ENCODE data around the gene ZFPM1. TPM values are rescaled to one million over a fixed set of nuclear protein-coding genes. Genes with fewer than 3 reads are reported as not detected.

The ZFPM1 gene
- total RNA-seq, 1 donor from 2014 or later: 8.4 TPM

GRCh38 chr16:88462396-88462795 lies 9.3 kb downstream of the ZFPM1 start:
- Histone ChIP-seq H3K27me3 (no peaks in the 10 kb centered on the region), H3K4me3 (no peak overlapping the region), H3K36me3 (no peaks in the 10 kb centered on the region), H3K9me3 (no peaks in the 10 kb centered on the region), H3K4me1 (peaks cover 5% of the 10 kb centered on the region), H3K27ac (no peak overlapping the region)
- intact Hi-C loops (cut with DNase I): no loop called here
- no peak for ATAC-seq
- no peak for TF ChIP-seq CTCF (IDR thresholded peaks at IDR 0.05)
- no peak for DNase-seq

GRCh38 chr16:88463411-88463810 lies 10.3 kb downstream of the ZFPM1 start:
- no peak for ATAC-seq
- TF ChIP-seq CTCF (IDR thresholded peaks at IDR 0.05): no peak
- no peak overlapping the region for H3K4me3 ChIP-seq
- DNase-seq: no peak
- H3K4me1 ChIP-seq: peaks cover 5% of the 10 kb centered on the region
- no peaks in the 10 kb centered on the region for H3K27me3 ChIP-seq
- no peaks in the 10 kb centered on the region for H3K9me3 ChIP-seq
- H3K27ac ChIP-seq: no peak overlapping the region
- no peaks in the 10 kb centered on the region for H3K36me3 ChIP-seq
- intact Hi-C loops (cut with DNase I): no loop called here

GRCh38 chr16:88464447-88465318 lies 11.6 kb downstream of the ZFPM1 start:
- Histone ChIP-seq H3K36me3 (no peaks in the 10 kb centered on the region), H3K27ac (no peak overlapping the region), H3K4me3 (no peak overlapping the region), H3K4me1 (peaks cover 5% of the 10 kb centered on the region), H3K9me3 (no peaks in the 10 kb centered on the region), H3K27me3 (no peaks in the 10 kb centered on the region)
- TF ChIP-seq CTCF (IDR thresholded peaks at IDR 0.05): no peak
- ATAC-seq: no peak
- intact Hi-C loops (cut with DNase I): no loop called here
- no peak for DNase-seq

- no peaks in the 10 kb centered on the region for H3K36me3 ChIP-seq
- no peak for TF ChIP-seq CTCF (IDR thresholded peaks at IDR 0.05)
- no peak overlapping the region for H3K27ac ChIP-seq
- ATAC-seq: no peak
- no peaks in the 10 kb centered on the region for H3K27me3 ChIP-seq
- H3K4me3 ChIP-seq: no peak overlapping the region
- H3K4me1 ChIP-seq: peaks cover 5% of the 10 kb centered on the region
- no peak for DNase-seq
- no peaks in the 10 kb centered on the region for H3K9me3 ChIP-seq
- intact Hi-C loops (cut with DNase I): no loop called here
These were observed 12.4 kb downstream of the ZFPM1 start for GRCh38 chr16:88465387-88465983.

GRCh38 chr16:88466175-88466862 lies 13.2 kb downstream of the ZFPM1 start:
- ATAC-seq: no peak
- no peaks in the 10 kb centered on the region for H3K36me3 ChIP-seq
- H3K9me3 ChIP-seq: no peaks in the 10 kb centered on the region
- intact Hi-C loops (cut with DNase I): no loop called here
- no peak for TF ChIP-seq CTCF (IDR thresholded peaks at IDR 0.05)
- no peaks in the 10 kb centered on the region for H3K27me3 ChIP-seq
- DNase-seq: no peak
- peaks cover 5% of the 10 kb centered on the region for H3K4me1 ChIP-seq
- H3K4me3 ChIP-seq: no peak overlapping the region
- H3K27ac ChIP-seq: no peak overlapping the region

Data from upper lobe of right lung (tissue), 1 donor.